Neural cell (in vitro differentiated cells): Measurements from ENCODE around the gene GLRA2. TPM values are rescaled to one million over a fixed set of nuclear protein-coding genes. Genes with fewer than 3 reads are reported as not detected.

Experiments used
- H2AFZ ChIP-seq: fragments of 200-600, 300-800 bp; sonication (generic), shearing (Covaris generic); 2 replicates; pipeline ENCODE4 v1.6.0; 2014; ENCODE audit warnings: low read depth, mild to moderate bottlenecking, antibody characterized with exemption, low read length, moderate library complexity
- H3F3A ChIP-seq: fragments of 200-600 bp; shearing (Covaris generic); 2 replicates; pipeline ENCODE4 v1.6.1; 2016; ENCODE audit warnings: mild to moderate bottlenecking, moderate library complexity, mixed read lengths, antibody characterized with exemption, low read length; ENCODE audit not compliant: insufficient read depth, poor library complexity, severe bottlenecking
- H3K27ac ChIP-seq: fragments of 200-600, 300-800 bp; sonication (generic), shearing (Covaris generic); 2 replicates; pipeline ENCODE4 v1.5.1; 2014; ENCODE audit warnings: mild to moderate bottlenecking, low read length, moderate library complexity
- H3K27me3 ChIP-seq: fragments of 300-800, 200-600 bp; sonication (generic), shearing (Covaris generic); 2 replicates; pipeline ENCODE4 v1.6.0; 2014; ENCODE audit warnings: mild to moderate bottlenecking, low read depth, low read length, moderate library complexity; ENCODE audit not compliant: insufficient read depth
- H3K36me3 ChIP-seq: fragments of 300-800, 200-600 bp; sonication (generic), shearing (Covaris generic); 2 replicates; pipeline ENCODE4 v1.5.1; 2014; ENCODE audit warnings: mild to moderate bottlenecking, antibody characterized with exemption, low read length, moderate library complexity; ENCODE audit not compliant: insufficient read depth
- H3K4me2 ChIP-seq: fragments of 300-800, 200-600 bp; sonication (generic), shearing (Covaris generic); 2 replicates; pipeline ENCODE4 v1.6.0; 2014; ENCODE audit warnings: mild to moderate bottlenecking, low read length
- H3K4me3 ChIP-seq: fragments of 300-800, 200-600 bp; sonication (generic), shearing (Covaris generic); 2 replicates; pipeline ENCODE4 v1.5.1; 2014; ENCODE audit warnings: mild to moderate bottlenecking, low read length, moderate library complexity
- H3K79me2 ChIP-seq: fragments of 200-600 bp; shearing (Covaris generic); replicated peaks from 2 replicates; pipeline ENCODE4 v1.6.0; 2014; ENCODE audit warnings: mild to moderate bottlenecking, low read length, moderate library complexity; ENCODE audit not compliant: insufficient read depth
- H3K9ac ChIP-seq: fragments of 300-800, 200-600 bp; sonication (generic), shearing (Covaris generic); 2 replicates; pipeline ENCODE4 v1.6.1; 2016; ENCODE audit warnings: mild to moderate bottlenecking, low read length, mixed read lengths
- H3K9me2 ChIP-seq: fragments of 200-600 bp; shearing (Covaris generic); 2 replicates; pipeline ENCODE4 v1.6.1; 2016; ENCODE audit warnings: mild to moderate bottlenecking, low read length, mixed read lengths; ENCODE audit not compliant: insufficient read depth
- H3K9me3 ChIP-seq: fragments of 200-600, 300-800 bp; sonication (generic), shearing (Covaris generic); 2 replicates; pipeline ENCODE4 v1.6.1; 2016; ENCODE audit warnings: mild to moderate bottlenecking, mixed run types, low read length, moderate library complexity, mixed read lengths
- H4K20me1 ChIP-seq: fragments of 200-600 bp; shearing (Covaris generic); 2 replicates; pipeline ENCODE4 v1.6.1; 2016; ENCODE audit warnings: mild to moderate bottlenecking, mixed run types; ENCODE audit not compliant: insufficient read depth
- EP300 ChIP-seq: fragments of 450-650 bp; conservative IDR thresholded peaks from 2 replicates; pipeline ENCODE4 v1.6.1; 2014; ENCODE audit warnings: antibody characterized with exemption, mild to moderate bottlenecking, moderate library complexity; ENCODE audit not compliant: poor library complexity, severe bottlenecking
- EZH2 ChIP-seq: fragments of 200-600, 300-800 bp; shearing (Covaris generic), sonication (generic); IDR thresholded peaks from 2 replicates; pipeline ENCODE4 v1.6.1; 2014; ENCODE audit warnings: antibody characterized with exemption, low read length, borderline replicate concordance, mild to moderate bottlenecking; ENCODE audit not compliant: insufficient read depth, poor library complexity, severe bottlenecking
- MXI1 ChIP-seq: fragments of 450-650 bp; conservative IDR thresholded peaks from 2 replicates; pipeline ENCODE4 v1.6.1; 2014; ENCODE audit warnings: antibody characterized with exemption, mild to moderate bottlenecking; ENCODE audit not compliant: poor library complexity, severe bottlenecking
- POLR2AphosphoS5 ChIP-seq: IDR thresholded peaks from 2 replicates; pipeline ENCODE4 v1.6.1; 2012
- RAD21 ChIP-seq: fragments of 450-650 bp; conservative IDR thresholded peaks from 2 replicates; pipeline ENCODE4 v1.6.1; 2014; ENCODE audit warnings: antibody characterized with exemption, mild to moderate bottlenecking, moderate library complexity
- SMC3 ChIP-seq: fragments of 450-650 bp; conservative IDR thresholded peaks from 2 replicates; pipeline ENCODE4 v1.6.1; 2014; ENCODE audit warnings: antibody characterized with exemption, mild to moderate bottlenecking, moderate library complexity; ENCODE audit not compliant: poor library complexity
- TAF1 ChIP-seq: IDR thresholded peaks from 2 replicates; pipeline ENCODE4 v1.6.1; 2012; ENCODE audit warnings: low read depth
- polyA plus RNA-seq: library from polyadenylated mRNA; depleted of rRNA; stranded (reverse); fragments of >200 nt; gene quantifications from 2 replicates; pipeline ENCODE4 v1.2.3, GENCODE V29; 2014
- TF ChIP-seq, protein P1 (sequence below): fragments of 450-650 bp; IDR thresholded peaks from 2 replicates; pipeline ENCODE4 v1.5.1; 2014; ENCODE audit warnings: antibody characterized with exemption, mild to moderate bottlenecking, moderate library complexity; ENCODE audit not compliant: poor library complexity, severe bottlenecking
- TF ChIP-seq, protein P2 (sequence below): IDR thresholded peaks from 2 replicates; pipeline ENCODE4 v1.6.1; 2012; ENCODE audit warnings: borderline replicate concordance

The GLRA2 gene
- polyA plus RNA-seq, 1 donor from 2014 or later, result 18.6 TPM

- no peaks in the 10 kb centered on the region for H3K27me3 ChIP-seq
Observed at GRCh38 chrX:14718403-14718802, 189.1 kb downstream of the GLRA2 start.

DNA sequence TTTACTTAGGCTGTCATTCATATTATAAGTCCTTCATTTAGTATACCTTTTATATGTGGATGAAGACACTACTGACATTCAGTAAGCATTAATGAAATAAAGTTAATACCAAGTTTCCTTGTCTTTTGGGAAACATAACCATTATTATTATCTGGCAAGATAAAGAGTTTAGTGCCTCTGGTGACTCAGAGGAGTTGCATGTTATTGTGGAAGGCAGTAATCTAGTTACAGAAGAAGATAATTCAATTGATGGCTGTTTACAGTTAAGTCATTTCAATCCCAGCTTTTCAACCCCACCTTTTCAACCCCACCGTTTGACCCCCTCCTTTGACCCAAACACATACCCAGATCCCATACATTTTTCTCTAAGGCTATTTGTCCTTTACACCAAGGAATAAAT is 199.7 kb downstream of the GLRA2 start:
- Histone ChIP-seq H3F3A (no peaks in the 10 kb centered on the region), H3K4me3 (no peak overlapping the region), H3K36me3 (no peaks in the 10 kb centered on the region), H3K27ac (no peak overlapping the region), H3K79me2 (no peaks in the 10 kb centered on the region), H3K9me2 (no peaks in the 10 kb centered on the region), H4K20me1 (no peaks in the 10 kb centered on the region), H3K9me3 (no peaks in the 10 kb centered on the region), H3K27me3 (no peaks in the 10 kb centered on the region), H3K4me2 (no peak overlapping the region), H2AFZ (no peak overlapping the region), H3K9ac (no peak overlapping the region)
- TF ChIP-seq EP300, result no peak

More at GRCh38 chrX:14718403-14718802, 189.1 kb downstream of the GLRA2 start:
- H3K9ac ChIP-seq, result no peak overlapping the region
- no peaks in the 10 kb centered on the region for H3K9me3 ChIP-seq
- no peak overlapping the region for H3K4me3 ChIP-seq
- no peak for TF ChIP-seq POLR2AphosphoS5
- TF ChIP-seq, protein P1, sequence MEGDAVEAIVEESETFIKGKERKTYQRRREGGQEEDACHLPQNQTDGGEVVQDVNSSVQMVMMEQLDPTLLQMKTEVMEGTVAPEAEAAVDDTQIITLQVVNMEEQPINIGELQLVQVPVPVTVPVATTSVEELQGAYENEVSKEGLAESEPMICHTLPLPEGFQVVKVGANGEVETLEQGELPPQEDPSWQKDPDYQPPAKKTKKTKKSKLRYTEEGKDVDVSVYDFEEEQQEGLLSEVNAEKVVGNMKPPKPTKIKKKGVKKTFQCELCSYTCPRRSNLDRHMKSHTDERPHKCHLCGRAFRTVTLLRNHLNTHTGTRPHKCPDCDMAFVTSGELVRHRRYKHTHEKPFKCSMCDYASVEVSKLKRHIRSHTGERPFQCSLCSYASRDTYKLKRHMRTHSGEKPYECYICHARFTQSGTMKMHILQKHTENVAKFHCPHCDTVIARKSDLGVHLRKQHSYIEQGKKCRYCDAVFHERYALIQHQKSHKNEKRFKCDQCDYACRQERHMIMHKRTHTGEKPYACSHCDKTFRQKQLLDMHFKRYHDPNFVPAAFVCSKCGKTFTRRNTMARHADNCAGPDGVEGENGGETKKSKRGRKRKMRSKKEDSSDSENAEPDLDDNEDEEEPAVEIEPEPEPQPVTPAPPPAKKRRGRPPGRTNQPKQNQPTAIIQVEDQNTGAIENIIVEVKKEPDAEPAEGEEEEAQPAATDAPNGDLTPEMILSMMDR, result no peak
- no peak for TF ChIP-seq MXI1
- TF ChIP-seq EZH2, result no peak
- TF ChIP-seq, protein P2, sequence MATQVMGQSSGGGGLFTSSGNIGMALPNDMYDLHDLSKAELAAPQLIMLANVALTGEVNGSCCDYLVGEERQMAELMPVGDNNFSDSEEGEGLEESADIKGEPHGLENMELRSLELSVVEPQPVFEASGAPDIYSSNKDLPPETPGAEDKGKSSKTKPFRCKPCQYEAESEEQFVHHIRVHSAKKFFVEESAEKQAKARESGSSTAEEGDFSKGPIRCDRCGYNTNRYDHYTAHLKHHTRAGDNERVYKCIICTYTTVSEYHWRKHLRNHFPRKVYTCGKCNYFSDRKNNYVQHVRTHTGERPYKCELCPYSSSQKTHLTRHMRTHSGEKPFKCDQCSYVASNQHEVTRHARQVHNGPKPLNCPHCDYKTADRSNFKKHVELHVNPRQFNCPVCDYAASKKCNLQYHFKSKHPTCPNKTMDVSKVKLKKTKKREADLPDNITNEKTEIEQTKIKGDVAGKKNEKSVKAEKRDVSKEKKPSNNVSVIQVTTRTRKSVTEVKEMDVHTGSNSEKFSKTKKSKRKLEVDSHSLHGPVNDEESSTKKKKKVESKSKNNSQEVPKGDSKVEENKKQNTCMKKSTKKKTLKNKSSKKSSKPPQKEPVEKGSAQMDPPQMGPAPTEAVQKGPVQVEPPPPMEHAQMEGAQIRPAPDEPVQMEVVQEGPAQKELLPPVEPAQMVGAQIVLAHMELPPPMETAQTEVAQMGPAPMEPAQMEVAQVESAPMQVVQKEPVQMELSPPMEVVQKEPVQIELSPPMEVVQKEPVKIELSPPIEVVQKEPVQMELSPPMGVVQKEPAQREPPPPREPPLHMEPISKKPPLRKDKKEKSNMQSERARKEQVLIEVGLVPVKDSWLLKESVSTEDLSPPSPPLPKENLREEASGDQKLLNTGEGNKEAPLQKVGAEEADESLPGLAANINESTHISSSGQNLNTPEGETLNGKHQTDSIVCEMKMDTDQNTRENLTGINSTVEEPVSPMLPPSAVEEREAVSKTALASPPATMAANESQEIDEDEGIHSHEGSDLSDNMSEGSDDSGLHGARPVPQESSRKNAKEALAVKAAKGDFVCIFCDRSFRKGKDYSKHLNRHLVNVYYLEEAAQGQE, result no peak
- TF ChIP-seq EP300, result no peak
- TF ChIP-seq TAF1, result no peak
- no peak for TF ChIP-seq SMC3
- TF ChIP-seq RAD21, result no peak
- H2AFZ ChIP-seq, result no peak overlapping the region
- H3K79me2 ChIP-seq, result no peaks in the 10 kb centered on the region
- no peak overlapping the region for H3K4me2 ChIP-seq
- H3F3A ChIP-seq, result no peaks in the 10 kb centered on the region
- H4K20me1 ChIP-seq, result no peaks in the 10 kb centered on the region
- no peaks in the 10 kb centered on the region for H3K36me3 ChIP-seq
- H3K27ac ChIP-seq, result no peak overlapping the region
- H3K9me2 ChIP-seq, result no peaks in the 10 kb centered on the region

DNA sequence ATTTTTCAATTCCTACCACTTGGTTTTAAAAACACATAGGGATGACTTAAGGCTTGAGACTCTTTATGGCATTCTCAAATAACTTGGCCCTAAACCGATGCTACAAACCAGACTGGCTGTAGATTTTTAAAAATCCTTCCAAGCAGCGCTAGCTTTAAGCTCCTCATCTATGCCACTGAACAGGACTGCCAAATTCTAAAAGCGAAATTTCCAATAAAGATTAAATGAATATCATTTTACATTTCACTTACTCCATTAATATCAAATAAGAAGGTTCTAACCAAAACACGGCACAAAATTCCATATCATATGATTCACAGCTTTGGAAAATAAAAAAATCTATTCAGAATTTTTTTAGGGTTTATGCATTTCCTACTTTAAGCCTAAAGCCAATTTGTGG is 209.3 kb downstream of the GLRA2 start:
- Histone ChIP-seq H3K9me2 (no peaks in the 10 kb centered on the region), H3K9ac (no peak overlapping the region), H3K27me3 (no peaks in the 10 kb centered on the region), H3F3A (no peaks in the 10 kb centered on the region), H4K20me1 (no peaks in the 10 kb centered on the region), H3K4me3 (no peak overlapping the region), H3K79me2 (no peaks in the 10 kb centered on the region), H3K27ac (no peak overlapping the region), H3K9me3 (no peaks in the 10 kb centered on the region), H3K4me2 (no peak overlapping the region), H3K36me3 (no peaks in the 10 kb centered on the region), H2AFZ (no peak overlapping the region)
- TF ChIP-seq, protein P2, result no peak
- TF ChIP-seq, protein P1, result no peak
- no peak for TF ChIP-seq MXI1
- no peak for TF ChIP-seq SMC3
- no peak for TF ChIP-seq RAD21
- TF ChIP-seq EZH2, result no peak
- no peak for TF ChIP-seq POLR2AphosphoS5
- no peak for TF ChIP-seq EP300
- no peak for TF ChIP-seq TAF1
